Left lobe of liver (tissue), 2 donors: ENCODE data around the gene ADAMTS6. TPM values are rescaled to one million over a fixed set of nuclear protein-coding genes. Genes with fewer than 3 reads are reported as not detected.

Experiments
- ATAC-seq: fragments of 200-7000 bp; cut with Tn5 transposase; one replicate; pipeline ENCODE4 v1.9.1; 2020; ENCODE audit warnings: mild to moderate bottlenecking, moderate library complexity
- DNase-seq: peaks from one replicate; pipeline ENCODE4 v3.0.0-alpha.2; 2020; ENCODE audit warnings: low spot score
- total RNA-seq: library from RNA; stranded (reverse); gene quantifications from one replicate; pipeline ENCODE4 v1.2.1, GENCODE V29; 2021
- donor health status: DM: no; HTN: no; CAD: no; lungs with moderate emphysema.
- donor health status: DM: no; HTN: yes; CAD: no.

The ADAMTS6 gene
- total RNA-seq, 1 donor from 2014 or later, result 0.30 TPM

GRCh38 chr5:65290677-65291076, 191.0 kb downstream of the ADAMTS6 start:
- DNase-seq, result no peak

GRCh38 chr5:65288657-65289056, 193.1 kb downstream of the ADAMTS6 start:
- DNase-seq, result no peak
- no peak for ATAC-seq

More at GRCh38 chr5:65290677-65291076, 191.0 kb downstream of the ADAMTS6 start:
- no peak for ATAC-seq

- ATAC-seq (no peak), DNase-seq (no peak)
Measured at GRCh38 chr5:65279603-65280002, 202.1 kb downstream of the ADAMTS6 start.

- no peak for ATAC-seq
- DNase-seq, result no peak
Measured at GRCh38 chr5:65276178-65276890, 205.4 kb downstream of the ADAMTS6 start.

GRCh38 chr5:65271906-65272305, 209.8 kb downstream of the ADAMTS6 start:
- DNase-seq (no peak), ATAC-seq (no peak)

- DNase-seq, result no peak
- ATAC-seq, result no peak
Measured at GRCh38 chr5:65268525-65268924, 213.2 kb downstream of the ADAMTS6 start.

- DNase-seq, result no peak
- ATAC-seq, result no peak
Measured at GRCh38 chr5:65264420-65264819, 217.3 kb downstream of the ADAMTS6 start.

GRCh38 chr5:65263321-65263720, 218.4 kb downstream of the ADAMTS6 start:
- DNase-seq (no peak), ATAC-seq (no peak)

GRCh38 chr5:65262649-65263059, 219.1 kb downstream of the ADAMTS6 start:
- DNase-seq (no peak), ATAC-seq (no peak)

GRCh38 chr5:65262096-65262495, 219.6 kb downstream of the ADAMTS6 start:
- DNase-seq, result no peak
- no peak for ATAC-seq

- DNase-seq (no peak), ATAC-seq (no peak)
Measured at GRCh38 chr5:65261499-65261898, 220.2 kb downstream of the ADAMTS6 start.

- ATAC-seq, result no peak
Measured at GRCh38 chr5:65255294-65255693, 226.4 kb downstream of the ADAMTS6 start.

GRCh38 chr5:65252977-65253376, 228.7 kb downstream of the ADAMTS6 start:
- ATAC-seq (no peak), DNase-seq (no peak)

More at GRCh38 chr5:65255294-65255693, 226.4 kb downstream of the ADAMTS6 start:
- no peak for DNase-seq

- DNase-seq (no peak), ATAC-seq (no peak)
Measured at GRCh38 chr5:65248896-65249295, 232.8 kb downstream of the ADAMTS6 start.

GRCh38 chr5:65247594-65247993, 234.1 kb downstream of the ADAMTS6 start:
- ATAC-seq (no peak), DNase-seq (no peak)

- ATAC-seq, result no peak
- no peak for DNase-seq
Measured at GRCh38 chr5:65246741-65247140, 235.0 kb downstream of the ADAMTS6 start.

- DNase-seq, result no peak
- no peak for ATAC-seq
Measured at GRCh38 chr5:65244031-65244430, 237.7 kb downstream of the ADAMTS6 start.

- DNase-seq, result no peak
- ATAC-seq, result no peak
Measured at GRCh38 chr5:65243161-65243560, 238.6 kb downstream of the ADAMTS6 start.

GRCh38 chr5:65229841-65230240, 251.9 kb downstream of the ADAMTS6 start:
- no peak for DNase-seq
- no peak for ATAC-seq

GRCh38 chr5:65213921-65214525, 267.7 kb downstream of the ADAMTS6 start:
- DNase-seq, result peak; percentile 45

GRCh38 chr5:65209341-65209740, 272.4 kb downstream of the ADAMTS6 start:
- ATAC-seq (no peak), DNase-seq (no peak)

More at GRCh38 chr5:65213921-65214525, 267.7 kb downstream of the ADAMTS6 start:
- ATAC-seq, result peak; percentile 98

- no peak for ATAC-seq
Measured at GRCh38 chr5:65204966-65205365, 276.8 kb downstream of the ADAMTS6 start.

More at GRCh38 chr5:65204966-65205365, 276.8 kb downstream of the ADAMTS6 start:
- DNase-seq, result no peak
